Ectodermal cell (in vitro differentiated cells): ENCODE data around the gene MPP1.

Experiments
- H3K27ac ChIP-seq: 2 replicates; pipeline ENCODE4 v1.7.0; 2013; ENCODE audit warnings: mild to moderate bottlenecking, low read depth, low read length; ENCODE audit not compliant: insufficient read depth, poor library complexity, severe bottlenecking
- H3K27me3 ChIP-seq: 2 replicates; pipeline ENCODE4 v1.7.0; 2013; ENCODE audit warnings: mild to moderate bottlenecking, low read length; ENCODE audit not compliant: insufficient read depth, control insufficient read depth, poor library complexity, severe bottlenecking
- H3K36me3 ChIP-seq: one replicate; pipeline ENCODE4 v1.7.0; 2013; ENCODE audit warnings: low read length; ENCODE audit not compliant: control insufficient read depth, insufficient read depth
- H3K4me1 ChIP-seq: one replicate; pipeline ENCODE4 v1.7.0; 2013; ENCODE audit warnings: low read length; ENCODE audit not compliant: control insufficient read depth, insufficient read depth
- H3K4me3 ChIP-seq: 2 replicates; pipeline ENCODE4 v1.7.0; 2013; ENCODE audit warnings: low read depth, low read length, control low read depth; ENCODE audit not compliant: insufficient read depth
- H3K9me3 ChIP-seq: 2 replicates; pipeline ENCODE4 v1.7.0; 2013; ENCODE audit warnings: mild to moderate bottlenecking, low read length, moderate library complexity; ENCODE audit not compliant: control insufficient read depth
- WGBS, 2 experiments: methylation state at CpG; one replicate each; pipeline ENCODE4 v1.1.7; 2013; ENCODE audit warnings: missing lambda C conversion rate in 2 of 2; 5-methylcytosine and 5-hydroxymethylcytosine counted together

The MPP1 gene

GRCh38 chrX:154732421-154733065 lies 72.7 kb downstream of the MPP1 start:
- H3K27ac ChIP-seq: no peak overlapping the region

DNA sequence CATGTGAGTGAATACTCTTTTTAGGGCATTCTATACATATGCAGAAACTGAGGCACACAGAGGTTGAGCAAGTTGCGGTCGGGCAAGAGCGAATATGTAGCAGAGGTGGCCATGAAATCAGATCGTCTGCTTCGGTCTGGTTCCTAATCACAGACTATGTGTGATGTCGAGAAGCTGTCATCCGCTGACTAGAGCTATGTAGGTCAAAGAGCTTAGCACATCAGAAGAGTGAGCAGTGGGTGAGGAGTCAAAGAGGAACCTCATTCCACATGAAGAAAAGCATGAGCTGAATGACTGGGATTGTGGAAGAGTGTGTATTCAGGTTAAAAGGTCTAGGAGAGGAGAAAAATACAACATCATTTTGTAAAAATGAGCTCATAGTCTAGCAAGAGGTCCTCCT lies 73.4 kb downstream of the MPP1 start:
- Histone ChIP-seq H3K9me3 (no peaks in the 10 kb centered on the region), H3K36me3 (no peaks in the 10 kb centered on the region), H3K4me1 (no peaks in the 10 kb centered on the region), H3K27ac (no peak overlapping the region), H3K4me3 (no peak overlapping the region), H3K27me3 (no peaks in the 10 kb centered on the region)
- 93 to 95% methylated on average over 7 of the region's 7 CpGs for WGBS, 2 experiments

More at GRCh38 chrX:154732421-154733065, 72.7 kb downstream of the MPP1 start:
- Histone ChIP-seq H3K9me3 (no peaks in the 10 kb centered on the region), H3K36me3 (no peaks in the 10 kb centered on the region), H3K4me1 (no peaks in the 10 kb centered on the region), H3K4me3 (no peak overlapping the region), H3K27me3 (no peaks in the 10 kb centered on the region)
- WGBS, 2 experiments: 70 to 73% methylated on average over 5 of the region's 5 CpGs

DNA sequence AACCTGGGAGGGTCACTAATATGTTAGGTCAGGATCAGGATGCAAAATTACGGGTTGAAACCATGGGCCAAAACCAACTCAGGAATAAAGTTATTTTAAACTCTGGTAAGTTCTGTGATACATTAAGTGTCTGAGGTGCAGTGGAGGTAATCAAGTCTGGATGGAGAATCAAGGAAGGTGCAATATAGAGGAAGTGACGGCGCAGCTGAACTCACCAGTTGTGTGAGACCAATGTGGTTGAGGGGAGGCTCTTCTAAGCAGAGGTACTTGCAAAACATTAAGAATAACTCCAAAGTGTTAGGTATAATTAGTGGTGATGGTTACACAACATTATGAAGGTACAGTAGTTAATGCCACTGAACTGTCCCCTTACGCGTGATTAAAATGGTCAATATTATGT lies 74.1 kb downstream of the MPP1 start:
- no peaks in the 10 kb centered on the region for H3K4me1 ChIP-seq
- no peak overlapping the region for H3K4me3 ChIP-seq
- H3K27ac ChIP-seq: no peak overlapping the region
- H3K27me3 ChIP-seq: no peaks in the 10 kb centered on the region
- H3K36me3 ChIP-seq: no peaks in the 10 kb centered on the region
- 94 to 99% methylated on average over 3 to 5 of the region's 5 CpGs for WGBS, 2 experiments
- no peaks in the 10 kb centered on the region for H3K9me3 ChIP-seq

DNA sequence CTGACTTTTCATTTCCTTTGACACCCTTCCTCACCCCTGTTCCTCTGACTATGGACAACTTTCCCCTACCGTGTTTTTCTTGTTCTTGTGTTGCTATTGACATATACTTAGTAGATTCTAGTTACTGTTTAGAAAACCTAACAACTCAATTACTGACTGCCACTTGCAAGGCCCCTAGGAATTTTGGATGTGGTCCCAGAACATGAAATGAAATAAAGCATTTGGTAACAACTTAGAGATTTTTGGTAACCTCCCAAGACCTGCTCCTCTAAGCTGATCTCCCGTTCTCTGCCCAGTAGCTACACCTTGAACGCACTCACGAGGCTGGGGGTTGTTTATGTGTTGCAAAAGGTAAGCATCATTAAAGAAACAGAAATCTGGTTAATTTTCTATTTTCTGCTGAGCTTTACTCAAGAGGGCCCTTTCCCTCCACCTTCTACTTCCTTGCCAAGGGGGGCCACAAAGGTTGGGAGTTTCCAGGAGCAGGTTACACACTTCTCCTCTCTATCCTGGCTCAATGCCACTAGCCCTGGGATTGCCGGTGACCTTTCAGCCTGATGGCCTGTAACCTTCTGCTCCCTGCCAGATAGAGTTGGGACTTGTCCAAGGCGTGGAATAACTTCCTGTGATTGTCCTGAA lies 74.9 kb downstream of the MPP1 start:
- no peaks in the 10 kb centered on the region for H3K4me1 ChIP-seq

DNA sequence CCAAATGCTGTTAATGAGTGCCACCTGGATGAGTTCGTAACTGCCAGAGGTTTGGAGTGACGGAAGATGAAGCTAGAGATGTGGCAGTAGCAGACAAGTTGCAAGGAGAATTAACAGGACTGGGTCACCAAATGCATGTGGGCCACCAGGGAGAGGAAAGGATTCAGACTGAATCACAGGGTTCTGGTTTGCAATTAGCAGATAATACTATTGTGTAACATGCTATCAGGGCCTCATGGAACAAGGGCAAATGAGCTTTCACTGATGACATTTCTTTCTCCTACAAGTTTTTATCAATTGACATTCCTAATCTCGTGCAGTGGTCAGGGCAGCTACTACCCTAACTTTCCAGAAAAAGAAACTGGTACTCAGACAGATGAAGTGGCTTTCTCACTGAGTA lies 75.8 kb downstream of the MPP1 start:
- 88 to 93% methylated on average over 3 of the region's 3 CpGs for whole genome bisulfite sequencing, 2 experiments
- no peaks in the 10 kb centered on the region for H3K4me1 ChIP-seq
- H3K27ac ChIP-seq: no peak overlapping the region
- no peaks in the 10 kb centered on the region for H3K36me3 ChIP-seq
- H3K27me3 ChIP-seq: no peaks in the 10 kb centered on the region
- no peaks in the 10 kb centered on the region for H3K9me3 ChIP-seq
- H3K4me3 ChIP-seq: no peak overlapping the region

More for the DNA sequence above, 74.9 kb downstream of the MPP1 start:
- H3K36me3 ChIP-seq: no peaks in the 10 kb centered on the region
- H3K9me3 ChIP-seq: no peaks in the 10 kb centered on the region
- H3K4me3 ChIP-seq: no peak overlapping the region
- H3K27me3 ChIP-seq: no peaks in the 10 kb centered on the region
- H3K27ac ChIP-seq: no peak overlapping the region
- WGBS, 2 experiments: 93% methylated on average over 3 to 5 of the region's 6 CpGs
